ENCODE results near the gene DCLRE1B.
A peak's percentile ranks its signal among the peaks of the same experiment; 100 is the strongest.

DCLRE1B gene

GRCh38 chr1:113904674-113905434, at the start of gene DCLRE1B, which contains the start of gene AP4B1:
Gene DCLRE1B (plus strand): TSS chr1:113905326. CDS start chr1:113905587, 261 bp downstream.
Gene AP4B1 (minus strand): TSS chr1:113904799. CDS start chr1:113904717, 82 bp downstream.
- peak; percentile 85 to 97 for DNase-seq (ENCODE audit: low read depth in 1 of 2, low spot score in 1 of 2)

GRCh38 chr1:113855630-113856400, 49.3 kb upstream of the DCLRE1B start:
- DNase-seq (ENCODE audit: low read depth in 1 of 2, low spot score in 1 of 2): no peak

- no peak for DNase-seq (ENCODE audit: low read depth in 1 of 2, low spot score in 1 of 2)
Measured at GRCh38 chr1:113856401-113856790, 48.7 kb upstream of the DCLRE1B start.

GRCh38 chr1:113857776-113858175, 47.4 kb upstream of the DCLRE1B start:
- DNase-seq (ENCODE audit: low read depth in 1 of 2, low spot score in 1 of 2): no peak

GRCh38 chr1:113858418-113858817, 46.7 kb upstream of the DCLRE1B start:
- no peak for DNase-seq (ENCODE audit: low read depth in 1 of 2, low spot score in 1 of 2)

- DNase-seq (ENCODE audit: low read depth in 1 of 2, low spot score in 1 of 2): no peak
Measured at GRCh38 chr1:113858982-113859381, 46.1 kb upstream of the DCLRE1B start.

GRCh38 chr1:113859478-113860175, 45.5 kb upstream of the DCLRE1B start:
- DNase-seq (ENCODE audit: low read depth in 1 of 2, low spot score in 1 of 2): no peak

- no peak for DNase-seq (ENCODE audit: low read depth in 1 of 2, low spot score in 1 of 2)
Measured at GRCh38 chr1:113860891-113861290, 44.2 kb upstream of the DCLRE1B start.

- no peak for DNase-seq (ENCODE audit: low read depth in 1 of 2, low spot score in 1 of 2)
Measured at GRCh38 chr1:113861641-113862040, 43.5 kb upstream of the DCLRE1B start.

GRCh38 chr1:113868387-113869083, 36.6 kb upstream of the DCLRE1B start:
- peak in 1 of 2 donors; percentile 50 for DNase-seq (ENCODE audit: low read depth in 1 of 2, low spot score in 1 of 2)

GRCh38 chr1:113870778-113871177, 34.3 kb upstream of the DCLRE1B start:
- DNase-seq (ENCODE audit: low read depth in 1 of 2, low spot score in 1 of 2): no peak

- peak; percentile 45 to 79 for DNase-seq (ENCODE audit: low read depth in 1 of 2, low spot score in 1 of 2)
Measured at GRCh38 chr1:113871597-113872113, 33.5 kb upstream of the DCLRE1B start, which contains the start of gene PTPN22. Gene PTPN22 (minus strand): TSS chr1:113871712.

- no peak for DNase-seq (ENCODE audit: low read depth in 1 of 2, low spot score in 1 of 2)
Measured at GRCh38 chr1:113872219-113872935, 32.7 kb upstream of the DCLRE1B start.

GRCh38 chr1:113874012-113874879, 30.9 kb upstream of the DCLRE1B start:
- DNase-seq (ENCODE audit: low read depth in 1 of 2, low spot score in 1 of 2): no peak

- DNase-seq (ENCODE audit: low read depth in 1 of 2, low spot score in 1 of 2): no peak
Measured at GRCh38 chr1:113875714-113876113, 29.4 kb upstream of the DCLRE1B start.

- no peak for DNase-seq (ENCODE audit: low read depth in 1 of 2, low spot score in 1 of 2)
Measured at GRCh38 chr1:113876176-113876575, 28.9 kb upstream of the DCLRE1B start.

GRCh38 chr1:113879739-113880038, 25.4 kb upstream of the DCLRE1B start:
- no peak for DNase-seq (ENCODE audit: low read depth in 1 of 2, low spot score in 1 of 2)

GRCh38 chr1:113881661-113882060, 23.5 kb upstream of the DCLRE1B start:
- DNase-seq (ENCODE audit: low read depth in 1 of 2, low spot score in 1 of 2): no peak
